NCI-H1694 (cell line): ENCODE data around the gene GRK2.
"Not testable (repeated sequence)": the region's sequence is repeated elsewhere in the genome, so short reads cannot be mapped to it uniquely, and the experiment has no call there.

Source experiments
- DNase-seq: peaks from one replicate; lab custom pipeline; 2025; lab: John Stamatoyannopoulos, UW

Gene GRK2

GRCh38 chr11:67254798-67255197, 11.5 kb upstream of the GRK2 start:
- no peak for DNase-seq

GRCh38 chr11:67255353-67255752, 10.9 kb upstream of the GRK2 start:
- no peak for DNase-seq

GRCh38 chr11:67255864-67256263, 10.4 kb upstream of the GRK2 start:
- no peak for DNase-seq

DNA sequence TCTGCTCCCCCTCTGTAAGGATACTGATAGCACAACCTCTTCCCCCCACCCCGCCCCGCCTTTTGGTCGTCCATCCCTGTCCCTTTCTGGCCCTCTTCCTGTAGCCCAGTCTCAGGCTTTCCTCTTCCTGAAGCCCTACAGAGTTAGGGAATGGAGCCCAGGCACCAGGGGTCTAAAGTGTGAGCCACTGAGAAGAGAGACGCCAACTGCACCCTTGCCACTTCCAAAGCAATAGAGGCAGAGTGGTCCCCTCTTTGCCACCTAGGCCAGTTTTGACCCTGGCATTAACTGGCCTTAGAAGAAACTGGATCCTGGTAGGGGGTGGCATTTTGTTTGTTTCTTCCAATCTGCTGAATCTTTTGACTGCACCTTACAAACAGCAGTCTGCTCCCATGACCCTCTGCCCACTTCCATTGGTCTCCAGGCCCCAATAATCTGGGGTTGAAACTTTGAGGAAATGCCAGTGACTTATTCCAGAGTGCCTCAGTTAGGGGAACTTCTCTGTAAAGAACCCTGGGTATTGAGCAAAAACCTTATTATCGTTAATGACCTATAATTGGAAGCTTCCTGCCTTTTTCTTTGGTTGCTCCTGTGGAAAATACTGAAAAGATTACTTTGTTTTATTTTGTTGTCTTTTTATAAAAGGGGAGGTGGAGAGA, 9.7 kb upstream of the GRK2 start:
- no peak for DNase-seq

DNA sequence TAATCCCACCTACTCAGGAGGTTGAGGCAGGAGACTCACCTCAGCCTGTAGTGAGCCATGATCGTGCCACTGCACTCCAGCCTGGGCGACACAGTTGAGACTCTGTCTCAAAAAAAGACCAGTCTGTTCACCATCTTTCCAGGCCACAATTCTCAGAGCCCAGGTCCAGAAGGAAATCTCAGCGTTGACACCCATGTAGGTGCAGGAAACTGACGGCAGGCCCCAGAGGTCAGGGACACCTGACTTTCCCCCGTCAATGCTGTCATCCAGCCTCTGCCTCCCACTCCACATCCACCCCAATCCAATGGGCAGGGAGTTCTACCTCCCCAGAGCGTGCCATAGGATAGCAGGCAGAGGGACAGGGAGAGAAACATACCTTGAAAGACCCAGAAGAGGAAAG, 5.9 kb upstream of the GRK2 start:
- DNase-seq: no peak

GRCh38 chr11:67260885-67261639, 5.2 kb upstream of the GRK2 start:
- DNase-seq: not testable (repeated sequence)

- no peak for DNase-seq
Measured at GRCh38 chr11:67261640-67261945, 4.7 kb upstream of the GRK2 start.

GRCh38 chr11:67261946-67262681, 4.2 kb upstream of the GRK2 start:
- no peak for DNase-seq

DNA sequence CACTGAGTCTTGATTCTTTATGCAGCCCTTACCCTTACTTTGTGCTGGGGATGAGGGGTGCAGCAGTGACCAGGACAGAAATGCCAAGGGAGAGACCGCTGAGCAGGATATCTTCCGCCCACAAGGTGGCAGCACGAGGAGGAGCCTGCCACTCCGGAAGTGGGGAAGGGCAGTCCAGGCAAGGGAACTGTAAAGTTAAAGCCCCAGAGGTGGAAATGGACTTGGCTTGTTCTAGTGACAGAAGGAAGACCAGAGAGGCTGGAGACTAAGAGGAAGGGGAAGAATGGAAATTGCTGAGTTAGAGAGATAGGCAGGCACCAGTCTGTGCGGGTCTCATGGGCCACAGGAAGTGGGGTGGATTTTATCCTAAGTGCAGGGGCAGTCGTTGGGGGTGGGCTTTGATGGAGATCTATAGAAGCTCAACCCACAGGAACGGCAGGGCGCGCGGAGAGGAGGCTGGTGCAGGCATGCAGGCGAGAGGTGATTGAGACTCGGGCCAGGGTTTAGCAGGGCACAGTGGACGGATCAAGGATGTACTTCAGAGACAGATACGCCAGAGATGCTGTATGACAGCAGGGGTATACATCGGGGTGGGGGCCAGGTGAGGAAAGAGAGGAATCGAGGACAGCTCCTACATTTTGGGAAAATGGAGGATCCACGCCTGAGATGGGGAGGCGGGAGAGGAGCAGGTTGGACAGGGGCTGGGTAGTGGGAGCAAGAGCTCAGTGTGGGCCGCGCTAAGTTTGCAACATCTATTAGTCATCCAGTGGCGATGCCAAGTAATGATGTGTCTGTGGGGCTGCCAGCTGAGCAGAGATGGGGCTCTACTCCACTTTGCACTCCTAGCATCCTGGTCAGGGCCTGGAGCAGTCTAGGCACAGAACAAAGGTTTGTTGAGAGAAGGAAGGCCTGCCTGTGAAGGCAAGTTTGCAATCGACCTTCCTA, 3.3 kb upstream of the GRK2 start:
- DNase-seq: peak; percentile 39

DNA sequence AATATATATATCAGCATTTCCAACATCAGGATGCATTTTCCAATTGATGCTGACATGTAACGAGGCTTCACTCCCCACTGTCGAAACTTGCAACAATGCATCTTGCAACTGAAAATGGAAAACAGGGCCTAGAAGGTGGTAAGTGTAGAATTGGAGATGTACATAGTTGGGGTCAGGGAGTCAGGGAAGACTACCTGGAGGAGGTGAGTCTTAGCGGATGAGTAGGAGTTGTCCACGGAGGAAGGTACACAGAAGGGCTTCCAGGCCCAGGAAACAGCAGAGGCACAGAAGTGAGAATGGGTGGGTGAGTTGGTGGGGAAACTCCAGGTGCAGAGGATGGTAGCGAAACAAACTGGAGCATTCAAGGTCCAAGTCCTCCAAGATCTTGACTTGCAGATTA, 2.0 kb upstream of the GRK2 start:
- DNase-seq: no peak

- no peak for DNase-seq
Measured at GRCh38 chr11:67264877-67265632, 1.2 kb upstream of the GRK2 start.

GRCh38 chr11:67265633-67266448, 432 bp upstream of the GRK2 start:
- no peak for DNase-seq

- DNase-seq: no peak
Measured at GRCh38 chr11:67267188-67268080, 1.2 kb downstream of the GRK2 start.

DNA sequence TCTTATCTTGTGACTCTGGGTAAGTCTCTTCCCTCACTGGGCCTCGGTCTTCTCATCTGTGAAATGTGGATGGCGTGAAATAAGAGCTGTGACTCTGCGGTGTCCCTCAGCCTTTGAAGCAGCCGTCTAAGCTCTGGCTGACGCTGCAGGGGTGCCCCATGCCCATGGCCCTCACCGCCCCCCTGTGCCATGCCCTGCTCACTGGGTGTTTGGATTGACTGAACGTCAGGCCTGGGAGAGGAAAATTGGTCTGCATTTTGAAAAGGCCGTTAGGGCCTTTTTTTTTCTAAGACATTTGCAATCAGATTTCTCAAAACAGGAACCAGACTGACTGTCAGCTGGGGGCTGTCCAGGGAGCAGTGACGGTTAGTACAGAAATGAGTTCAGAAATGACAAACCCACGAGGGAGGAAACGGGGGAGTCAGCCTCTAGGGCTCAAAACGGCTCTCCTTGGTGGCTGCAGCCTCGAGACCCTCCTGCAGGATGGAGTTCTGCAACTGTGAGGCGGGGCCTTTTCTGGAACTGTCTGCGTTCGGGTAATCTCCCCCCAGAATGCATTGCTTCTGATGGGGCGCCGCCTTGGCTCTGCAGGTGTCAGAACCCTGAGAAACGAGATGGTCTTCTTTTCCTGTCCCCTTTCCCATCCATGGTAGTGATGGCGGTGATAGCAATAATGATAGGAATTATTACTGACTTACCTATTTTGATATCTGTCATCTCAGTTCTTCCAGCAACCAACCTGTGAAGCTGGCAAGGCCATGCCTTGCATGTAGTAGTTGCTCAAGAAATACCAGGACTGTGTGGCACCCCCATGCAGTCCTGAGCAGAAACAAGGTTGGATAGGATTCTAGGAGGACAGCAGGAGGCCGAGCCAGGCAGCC, 2.0 kb downstream of the GRK2 start:
- DNase-seq: no peak

- DNase-seq: no peak
Measured at GRCh38 chr11:67268962-67269268, 2.6 kb downstream of the GRK2 start.

- DNase-seq: peak; percentile 68
Measured at GRCh38 chr11:67269401-67270255, 3.4 kb downstream of the GRK2 start.
